Activated CD4-positive, CD25-positive, alpha-beta regulatory T cell treated with anti-CD3 and anti-CD28 coated beads, Interleukin-2, amount 50 U/mL, for 16 hours (primary cell): ENCODE results near the gene C2orf81.
"Not testable (repeated sequence)": the region's sequence is repeated elsewhere in the genome, so short reads cannot be mapped to it uniquely, and the experiment has no call there.

Experiments used
- DNase-seq: peaks from one replicate; pipeline ENCODE4 v3.0.0-alpha.2; 2020; ENCODE audit warnings: low read depth, low spot score

Gene C2orf81

GRCh38 chr2:74421221-74421870 is at the start of gene C2orf81, which contains the start of gene WDR54:
Gene C2orf81 (minus strand): TSS chr2:74421619. CDS start chr2:74421560, 59 bp downstream.
Gene WDR54 (plus strand): TSS chr2:74421730. CDS start chr2:74422154, 424 bp downstream.
- peak; percentile 79 for DNase-seq

GRCh38 chr2:74470742-74471141 is 49.3 kb upstream of the C2orf81 start:
- DNase-seq = not testable (repeated sequence)

GRCh38 chr2:74464406-74464805 is 43.0 kb upstream of the C2orf81 start:
- DNase-seq = no peak

GRCh38 chr2:74462786-74463105 is 41.3 kb upstream of the C2orf81 start:
- no peak for DNase-seq

GRCh38 chr2:74462054-74462785 is 40.8 kb upstream of the C2orf81 start:
- DNase-seq = no peak

- no peak for DNase-seq
These were observed 40.0 kb upstream of the C2orf81 start for GRCh38 chr2:74461187-74462053.

DNA sequence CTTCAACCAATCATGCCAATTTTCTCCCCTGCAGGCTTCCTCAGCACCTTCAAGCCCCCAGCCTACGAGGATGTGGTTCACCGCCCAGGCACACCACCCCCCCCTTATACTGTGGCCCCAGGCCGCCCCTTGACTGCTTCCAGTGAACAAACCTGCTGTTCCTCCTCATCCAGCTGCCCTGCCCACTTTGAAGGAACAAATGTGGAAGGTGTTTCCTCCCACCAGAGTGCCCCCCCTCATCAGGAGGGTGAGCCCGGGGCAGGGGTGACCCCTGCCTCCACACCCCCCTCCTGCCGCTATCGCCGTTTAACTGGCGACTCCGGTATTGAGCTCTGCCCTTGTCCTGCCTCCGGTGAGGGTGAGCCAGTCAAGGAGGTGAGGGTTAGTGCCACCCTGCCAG is 38.8 kb upstream of the C2orf81 start:
- DNase-seq = not testable (repeated sequence)

- DNase-seq = not testable (repeated sequence)
These were observed 38.2 kb upstream of the C2orf81 start for GRCh38 chr2:74459503-74460118.

DNA sequence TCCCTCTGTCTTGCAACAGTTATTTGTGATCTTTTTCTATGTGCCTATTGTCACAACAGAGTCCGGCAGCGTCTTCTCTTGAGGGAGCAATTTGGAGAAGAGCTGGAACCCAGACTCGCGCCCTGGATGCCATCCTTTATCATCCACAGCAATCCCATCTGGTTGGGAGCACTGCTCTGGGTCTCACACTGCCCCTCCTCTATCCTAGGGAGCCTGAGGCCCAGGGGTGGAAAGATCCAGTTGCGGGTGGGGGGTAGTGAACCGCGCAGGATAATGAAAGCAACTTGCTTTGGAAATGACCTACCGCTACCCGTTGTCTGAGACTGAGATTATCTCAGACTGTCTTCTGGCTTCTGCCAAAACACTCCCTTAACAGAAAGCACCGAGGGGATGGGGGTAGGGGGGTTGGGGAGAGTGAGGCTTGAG is 37.5 kb upstream of the C2orf81 start:
- no peak for DNase-seq

DNA sequence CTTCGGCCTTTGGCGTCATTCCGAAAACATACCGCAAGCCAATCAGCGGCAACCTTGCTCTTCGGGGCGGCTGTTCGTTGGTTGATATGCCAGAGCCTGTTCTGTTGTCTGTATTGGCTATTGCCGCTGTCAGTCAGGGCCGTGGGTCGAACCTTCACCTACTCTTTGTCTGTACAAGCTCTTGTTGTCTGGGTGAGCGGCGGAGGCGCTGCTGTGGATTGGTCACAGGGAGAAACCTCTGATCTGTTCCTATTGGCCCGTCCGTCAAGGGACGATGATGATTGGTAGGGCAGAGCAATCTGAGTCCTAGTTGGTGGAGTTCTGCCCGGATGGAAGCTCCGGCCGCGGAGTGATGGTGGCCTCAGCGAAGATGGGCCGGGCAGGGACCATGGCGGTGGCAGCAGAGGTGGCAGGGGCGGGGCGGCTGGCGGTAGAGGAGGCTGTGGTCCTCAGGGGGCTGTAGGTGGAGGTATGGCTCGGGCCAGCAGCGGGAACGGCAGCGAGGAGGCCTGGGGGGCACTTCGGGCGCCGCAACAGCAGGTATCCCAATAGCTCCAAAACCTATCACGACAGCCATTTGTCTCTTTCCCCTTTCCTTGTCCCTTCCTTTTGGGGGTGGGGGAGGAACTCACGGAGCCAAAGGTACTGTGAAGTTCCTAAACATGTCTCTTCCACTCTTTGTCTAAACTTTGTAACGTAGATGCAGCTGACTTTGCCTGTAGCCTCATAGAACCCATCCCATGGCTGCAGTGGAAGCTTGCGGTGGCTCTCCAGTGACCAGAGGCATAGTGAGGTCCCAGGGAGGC is 36.9 kb upstream of the C2orf81 start, which contains the start of gene WBP1:
WBP1 (plus strand) TSS at position 307 of the 806 bp plus-strand sequence; CDS start at position 472, 165 bp downstream.
- DNase-seq = peak; percentile 99

DNA sequence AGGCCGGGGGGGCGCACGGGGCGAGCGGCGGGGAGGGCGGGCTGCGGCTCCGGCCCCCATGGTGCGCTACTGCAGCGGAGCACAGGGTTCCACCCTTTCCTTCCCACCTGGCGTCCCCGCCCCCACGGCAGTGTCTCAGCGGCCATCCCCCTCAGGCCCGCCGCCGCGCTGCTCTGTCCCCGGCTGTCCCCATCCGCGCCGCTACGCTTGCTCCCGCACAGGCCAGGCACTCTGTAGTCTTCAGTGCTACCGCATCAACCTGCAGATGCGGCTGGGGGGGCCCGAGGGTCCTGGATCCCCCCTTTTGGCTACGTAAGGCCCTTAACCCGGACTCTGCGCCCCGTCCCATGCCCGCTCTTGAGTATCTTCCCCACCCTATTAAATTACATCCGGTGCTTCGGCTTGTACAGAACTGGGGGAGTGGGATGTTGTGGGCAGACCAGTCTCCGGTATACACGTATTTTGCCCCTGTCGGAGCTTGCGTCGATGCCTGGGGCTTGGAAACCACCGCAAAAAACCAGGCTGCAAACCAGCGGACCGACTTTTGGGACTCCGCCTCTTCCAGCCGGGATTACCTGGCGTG is 36.2 kb upstream of the C2orf81 start:
- peak; percentile 61 for DNase-seq

DNA sequence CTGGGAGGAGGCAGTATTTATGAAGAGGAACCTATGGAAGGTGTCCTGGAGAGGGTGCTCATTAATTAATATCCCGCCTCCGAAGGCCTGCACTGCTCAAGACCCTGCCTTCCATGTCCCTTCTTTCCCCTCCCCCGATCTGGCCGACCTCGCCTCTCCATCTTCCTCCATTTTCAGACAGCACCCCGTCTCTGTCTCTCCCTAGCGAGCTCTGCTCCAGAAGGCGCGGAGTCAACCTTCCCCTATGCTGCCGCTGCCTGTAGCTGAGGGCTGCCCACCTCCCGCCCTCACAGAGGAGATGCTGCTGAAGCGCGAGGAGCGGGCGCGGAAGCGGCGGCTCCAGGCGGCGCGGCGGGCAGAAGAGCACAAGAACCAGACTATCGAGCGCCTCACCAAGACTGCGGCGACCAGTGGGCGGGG is 35.7 kb upstream of the C2orf81 start:
- DNase-seq = no peak

DNA sequence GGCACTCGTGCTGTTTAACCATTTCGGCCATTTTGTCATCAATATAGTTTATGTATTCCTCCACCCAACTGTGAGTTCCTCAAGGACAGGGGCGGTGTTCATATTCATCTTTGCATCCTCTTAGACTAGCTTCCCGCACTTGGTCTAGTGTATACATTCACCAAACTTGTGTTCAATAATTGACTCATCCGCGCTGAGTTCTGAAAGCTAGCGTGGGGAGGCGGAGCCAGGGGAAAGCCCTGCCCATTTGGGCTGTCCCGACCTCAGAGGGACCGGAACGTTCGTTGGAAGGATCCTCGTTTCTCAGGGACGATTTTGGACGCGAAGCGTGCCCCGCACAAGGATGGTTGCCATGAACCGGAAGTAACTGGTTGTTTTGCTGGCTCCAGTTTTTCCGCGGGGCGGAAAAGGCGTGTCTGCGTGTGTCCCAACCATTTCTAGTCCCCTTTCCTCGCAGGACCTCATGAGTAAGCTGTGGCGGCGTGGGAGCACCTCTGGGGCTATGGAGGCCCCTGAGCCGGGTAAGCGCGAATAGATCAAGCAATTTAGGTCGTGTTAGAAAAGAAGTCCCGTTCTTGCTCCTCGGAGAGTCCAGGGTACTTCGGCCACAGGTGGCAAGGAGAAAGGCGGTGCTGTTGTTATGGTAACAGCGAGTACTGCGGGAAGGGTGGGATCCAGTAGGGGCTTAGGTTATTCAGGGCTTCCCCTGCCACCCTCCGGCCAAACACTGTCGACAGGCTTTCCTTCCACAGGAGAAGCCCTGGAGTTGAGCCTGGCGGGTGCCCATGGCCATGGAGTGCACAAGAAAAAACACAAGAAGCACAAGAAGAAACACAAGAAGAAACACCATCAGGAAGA is 33.5 kb upstream of the C2orf81 start, which contains the start of gene INO80B:
INO80B (plus strand) TSS at position 434 of the 858 bp plus-strand sequence; CDS start at position 464, 30 bp downstream.
- peak; percentile 95 for DNase-seq

DNA sequence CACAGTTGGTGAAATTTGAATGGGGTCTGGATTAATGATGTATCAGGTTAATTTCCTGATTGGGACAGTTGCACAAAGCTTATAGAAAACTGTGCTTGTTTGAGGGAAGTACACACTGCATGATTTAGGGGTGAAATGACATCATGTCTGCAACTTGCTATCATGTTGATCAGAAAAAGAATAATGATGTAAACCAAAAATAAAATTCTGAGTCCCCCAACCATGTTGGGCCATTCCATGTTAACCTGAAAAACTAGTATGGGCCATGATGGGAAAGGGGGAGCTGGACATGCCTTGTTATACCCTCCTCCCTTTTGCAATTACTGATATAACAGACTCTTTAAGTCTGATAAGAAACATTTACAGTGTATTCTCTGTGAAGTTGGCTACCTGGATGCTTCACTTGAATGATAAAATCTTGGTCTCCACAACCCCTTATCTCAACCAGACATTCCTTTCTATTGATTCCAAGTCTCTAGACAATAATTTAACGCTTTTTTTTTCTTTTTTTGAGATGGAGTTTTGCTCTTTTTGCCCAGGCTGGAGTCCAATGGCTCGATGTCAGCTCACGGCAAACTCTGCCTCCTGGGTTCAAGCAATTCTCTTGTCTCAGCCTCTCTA is 29.3 kb upstream of the C2orf81 start:
- DNase-seq = no peak

- no peak for DNase-seq
These were observed 27.4 kb upstream of the C2orf81 start for GRCh38 chr2:74448771-74449170.

DNA sequence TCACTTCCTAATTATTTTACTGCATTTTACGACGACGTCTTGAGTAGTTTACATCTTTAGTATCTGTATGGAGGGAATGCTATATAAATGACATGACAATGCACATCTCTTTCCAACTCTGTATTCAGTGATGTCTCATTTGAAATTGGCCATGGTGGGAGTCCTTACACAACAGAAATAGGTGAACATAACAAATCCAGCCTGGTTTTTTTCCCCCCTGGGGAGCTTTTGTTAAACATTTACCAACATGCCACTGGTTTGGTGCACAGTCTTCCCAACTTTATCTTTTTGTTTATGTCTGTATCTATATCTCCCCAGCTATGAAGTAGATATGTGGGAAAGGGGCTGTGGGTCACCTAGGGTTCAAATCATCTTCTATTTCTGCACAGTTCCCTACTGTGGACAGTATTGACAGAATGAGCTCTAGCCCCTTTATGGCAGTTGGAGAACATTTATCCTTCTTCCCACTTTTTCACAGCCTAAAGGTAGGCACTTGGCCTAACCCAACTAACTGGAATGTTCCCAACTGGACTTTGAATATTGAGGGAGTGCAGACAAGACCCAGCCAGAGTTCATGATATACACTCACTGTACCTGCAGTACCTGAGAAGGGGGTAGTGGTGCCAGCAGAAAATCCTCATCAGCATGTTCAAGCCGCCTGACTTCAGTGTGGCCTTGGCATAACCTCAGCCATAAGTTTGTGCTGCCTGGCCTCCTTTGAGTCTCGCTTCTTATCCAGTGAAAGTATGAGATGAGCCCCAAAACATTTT is 26.0 kb upstream of the C2orf81 start:
- DNase-seq = no peak

DNA sequence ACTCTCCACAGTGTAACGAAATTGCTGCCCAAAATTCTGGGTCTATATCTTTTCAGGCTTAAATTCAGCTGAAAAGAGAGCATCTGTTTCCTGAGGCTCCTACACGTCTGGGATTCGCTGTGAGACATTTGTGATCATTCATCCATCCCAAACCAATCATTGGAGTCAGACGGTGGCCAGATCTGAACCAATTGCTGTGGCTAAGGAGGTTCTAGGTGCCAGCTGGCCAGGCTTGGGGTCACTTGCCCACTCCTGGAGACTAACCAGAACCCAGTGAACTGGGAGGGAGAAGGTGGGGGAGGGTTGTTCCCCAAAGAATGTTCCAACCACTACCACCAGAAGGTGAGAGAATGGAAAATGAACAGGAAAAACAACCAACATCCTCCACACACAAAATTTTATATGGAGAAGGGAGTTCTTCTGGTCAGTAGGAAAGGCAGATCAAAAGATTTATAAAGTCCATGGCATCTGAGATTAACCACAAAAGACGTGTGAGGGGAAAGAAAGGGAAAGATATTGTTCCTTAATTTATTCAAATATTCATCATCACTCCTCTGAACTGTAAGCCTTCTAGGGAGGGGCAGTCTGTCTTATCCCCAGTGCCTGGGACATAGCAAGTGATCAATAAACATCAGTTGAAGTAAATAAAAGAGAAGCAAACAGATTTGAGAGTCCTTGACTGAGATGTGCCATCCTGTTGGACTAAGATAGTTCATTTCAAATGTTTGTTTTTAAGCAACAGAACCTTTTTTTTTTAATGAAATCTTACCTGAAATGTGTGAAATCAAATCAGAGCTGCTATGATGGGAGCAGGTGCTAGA is 23.3 kb upstream of the C2orf81 start:
- DNase-seq = no peak
